ENCODE measurements around the gene LILRB2. TPM values are rescaled to one million over a fixed set of nuclear protein-coding genes. Genes with fewer than 3 reads are reported as not detected.
"Not testable (repeated sequence)": the region's sequence is repeated elsewhere in the genome, so short reads cannot be mapped to it uniquely, and the experiment has no call there.

Gene LILRB2
- total and polyA plus RNA-seq, 3 experiments from 2014 or later: 0.24 to 0.42 TPM; not detected in 1

GRCh38 chr19:54240372-54241336 is 40.3 kb downstream of the LILRB2 start:
- H3K36me3 ChIP-seq (ENCODE audit: insufficient read depth, low read length); DNase-seq; H3K4me3 Mint-ChIP-seq; H3K9me3 Mint-ChIP-seq; H3K36me3 Mint-ChIP-seq; H3K4me1 ChIP-seq (ENCODE audit: insufficient read depth, low read length); H3K4me3 ChIP-seq (ENCODE audit: low read length); CTCF ChIA-PET; POLR2A ChIA-PET; H3K27me3 ChIP-seq (ENCODE audit: insufficient read depth, low read length, poor library complexity, severe bottlenecking); H3K27ac ChIP-seq (ENCODE audit: low read depth, low read length); H3K9me3 ChIP-seq (ENCODE audit: low read length); H3K4me1 Mint-ChIP-seq: not testable (repeated sequence)
- peak overlapping the region in 1 of 8 donors; percentile 47 for H3K27ac Mint-ChIP-seq
- H3K27me3 Mint-ChIP-seq: peaks cover 0 to 14% of the 10 kb centered on the region in 2 donors

- H3K4me3 ChIP-seq (ENCODE audit: low read length); H3K4me1 ChIP-seq (ENCODE audit: insufficient read depth, low read length); H3K4me1 Mint-ChIP-seq; H3K4me3 Mint-ChIP-seq; POLR2A ChIA-PET; DNase-seq; H3K36me3 Mint-ChIP-seq; H3K36me3 ChIP-seq (ENCODE audit: insufficient read depth, low read length); H3K27me3 ChIP-seq (ENCODE audit: insufficient read depth, low read length, poor library complexity, severe bottlenecking); H3K9me3 ChIP-seq (ENCODE audit: low read length); H3K27ac ChIP-seq (ENCODE audit: low read depth, low read length); CTCF ChIA-PET; H3K9me3 Mint-ChIP-seq: not testable (repeated sequence)
- Mint-ChIP-seq H3K27me3 (peaks cover 2 to 18% of the 10 kb centered on the region in 2 donors), H3K27ac (peak overlapping the region in 1 of 8 donors; percentile 29)
Measured at GRCh38 chr19:54239491-54240371, 41.2 kb downstream of the LILRB2 start.

- no peak for DNase-seq
- H3K4me3 ChIP-seq (ENCODE audit: low read length): no peak overlapping the region
- ChIA-PET POLR2A (interaction anchor here (1.0 kb wide), 1 partner anchor 60 kb away, joined by 3 read pairs; no protein-coding TSS in a partner anchor), CTCF (no interaction called here)
- Mint-ChIP-seq H3K9me3 (peaks cover 0 to 2% (median 0%) of the 10 kb centered on the region in 5 donors), H3K27me3 (peaks cover 8 to 35% of the 10 kb centered on the region in 2 donors), H3K4me1 (peaks cover 0 to 4% (median 3%) of the 10 kb centered on the region in 3 donors), H3K36me3 (no peaks in the 10 kb centered on the region), H3K27ac (no peak overlapping the region), H3K4me3 (no peak overlapping the region)
- no peaks in the 10 kb centered on the region for H3K9me3 ChIP-seq (ENCODE audit: low read length)
- H3K27ac ChIP-seq (ENCODE audit: low read depth, low read length): no peak overlapping the region
- H3K4me1 ChIP-seq (ENCODE audit: insufficient read depth, low read length): peaks cover 4% of the 10 kb centered on the region
- H3K36me3 ChIP-seq (ENCODE audit: insufficient read depth, low read length): no peaks in the 10 kb centered on the region
- H3K27me3 ChIP-seq (ENCODE audit: insufficient read depth, low read length, poor library complexity, severe bottlenecking): no peaks in the 10 kb centered on the region
Measured at GRCh38 chr19:54233941-54234340, 47.0 kb downstream of the LILRB2 start.

GRCh38 chr19:54231077-54231931 is 49.6 kb downstream of the LILRB2 start:
- DNase-seq: peak; percentile 59 to 90 (median 78)
- no peak overlapping the region for H3K4me3 ChIP-seq (ENCODE audit: low read length)
- H3K27me3 ChIP-seq (ENCODE audit: insufficient read depth, low read length, poor library complexity, severe bottlenecking): no peaks in the 10 kb centered on the region
- Mint-ChIP-seq H3K4me3 (no peak overlapping the region), H3K9me3 (peaks cover 0 to 2% (median 0%) of the 10 kb centered on the region in 5 donors), H3K4me1 (peaks cover 0 to 4% (median 3%) of the 10 kb centered on the region in 3 donors), H3K27ac (peak overlapping the region in 3 of 8 donors; percentile 20 to 56 (median 53)), H3K27me3 (peaks cover 8 to 36% of the 10 kb centered on the region in 2 donors), H3K36me3 (no peaks in the 10 kb centered on the region)
- H3K27ac ChIP-seq (ENCODE audit: low read depth, low read length): no peak overlapping the region
- no peaks in the 10 kb centered on the region for H3K36me3 ChIP-seq (ENCODE audit: insufficient read depth, low read length)
- H3K9me3 ChIP-seq (ENCODE audit: low read length): no peaks in the 10 kb centered on the region
- POLR2A ChIA-PET: no interaction called here
- CTCF ChIA-PET: interaction anchor here (1.3 to 1.9 kb wide), 2 partner anchors 42 to 63 kb away, joined by 7 to 9 read pairs; partner anchors contain the start of gene MBOAT7
- H3K4me1 ChIP-seq (ENCODE audit: insufficient read depth, low read length): peaks cover 4% of the 10 kb centered on the region

- POLR2A ChIA-PET: no interaction called here
- CTCF ChIA-PET: no interaction called here
- no peak for DNase-seq
- no peaks in the 10 kb centered on the region for H3K36me3 Mint-ChIP-seq
- Histone ChIP-seq H3K4me3 (ENCODE audit: low read length) (no peak overlapping the region), H3K4me1 (ENCODE audit: insufficient read depth, low read length) (peaks cover 4% of the 10 kb centered on the region), H3K27me3 (ENCODE audit: insufficient read depth, low read length, poor library complexity, severe bottlenecking) (no peaks in the 10 kb centered on the region), H3K9me3 (ENCODE audit: low read length) (no peaks in the 10 kb centered on the region), H3K36me3 (ENCODE audit: insufficient read depth, low read length) (no peaks in the 10 kb centered on the region), H3K27ac (ENCODE audit: low read depth, low read length) (no peak overlapping the region)
- H3K4me3 Mint-ChIP-seq: peak overlapping the region in 2 of 7 donors; percentile 18 to 29
- peaks cover 8 to 28% of the 10 kb centered on the region in 2 donors for H3K27me3 Mint-ChIP-seq
- H3K4me1 Mint-ChIP-seq: peaks cover 0 to 4% (median 3%) of the 10 kb centered on the region in 3 donors
- peaks cover 0 to 2% (median 0%) of the 10 kb centered on the region in 5 donors for H3K9me3 Mint-ChIP-seq
- peak overlapping the region in 1 of 8 donors; percentile 20 for H3K27ac Mint-ChIP-seq
Measured at GRCh38 chr19:54230031-54230430, 50.9 kb downstream of the LILRB2 start.

GRCh38 chr19:54229146-54229545 is 51.8 kb downstream of the LILRB2 start:
- Histone ChIP-seq H3K27ac (ENCODE audit: low read depth, low read length) (no peak overlapping the region), H3K36me3 (ENCODE audit: insufficient read depth, low read length) (no peaks in the 10 kb centered on the region), H3K4me1 (ENCODE audit: insufficient read depth, low read length) (peaks cover 4% of the 10 kb centered on the region), H3K27me3 (ENCODE audit: insufficient read depth, low read length, poor library complexity, severe bottlenecking) (no peaks in the 10 kb centered on the region), H3K4me3 (ENCODE audit: low read length) (no peak overlapping the region), H3K9me3 (ENCODE audit: low read length) (no peaks in the 10 kb centered on the region)
- H3K27me3 Mint-ChIP-seq: peaks cover 5 to 23% of the 10 kb centered on the region in 2 donors
- H3K27ac Mint-ChIP-seq: no peak overlapping the region
- H3K36me3 Mint-ChIP-seq: no peaks in the 10 kb centered on the region
- CTCF ChIA-PET: interaction anchor here (1.4 to 1.6 kb wide), 2 partner anchors 37 to 61 kb away, joined by 3 to 5 read pairs; no protein-coding TSS in a partner anchor
- peaks cover 0 to 4% (median 3%) of the 10 kb centered on the region in 3 donors for H3K4me1 Mint-ChIP-seq
- no peak for DNase-seq
- no peaks in the 10 kb centered on the region for H3K9me3 Mint-ChIP-seq
- no peak overlapping the region for H3K4me3 Mint-ChIP-seq
- POLR2A ChIA-PET: no interaction called here

GRCh38 chr19:54224619-54225018 is 56.3 kb downstream of the LILRB2 start:
- H3K4me1 ChIP-seq (ENCODE audit: insufficient read depth, low read length); H3K27ac Mint-ChIP-seq; H3K9me3 ChIP-seq (ENCODE audit: low read length); H3K4me1 Mint-ChIP-seq; H3K36me3 Mint-ChIP-seq; DNase-seq; H3K27ac ChIP-seq (ENCODE audit: low read depth, low read length); H3K9me3 Mint-ChIP-seq; H3K27me3 ChIP-seq (ENCODE audit: insufficient read depth, low read length, poor library complexity, severe bottlenecking); POLR2A ChIA-PET; H3K4me3 Mint-ChIP-seq; H3K36me3 ChIP-seq (ENCODE audit: insufficient read depth, low read length); H3K4me3 ChIP-seq (ENCODE audit: low read length); CTCF ChIA-PET: not testable (repeated sequence)
- H3K27me3 Mint-ChIP-seq: peaks cover 2 to 14% of the 10 kb centered on the region in 2 donors

Measured in CD8-positive, alpha-beta memory T cell (primary cell).